SK-N-SH (cell line): ENCODE data around the gene PPP2R5B. TPM values are rescaled to one million over a fixed set of nuclear protein-coding genes. Genes with fewer than 3 reads are reported as not detected.
A peak's percentile ranks its signal among the peaks of the same experiment; 100 is the strongest.

ENCODE experiments used
- CTCF ChIA-PET: fragments of 300-600, 350-600 bp; formaldehyde crosslinking; extraction: SDS; loops from one replicate; lab custom pipeline; 2021; lab: Yijun Ruan, JAX
- POLR2A ChIA-PET: fragments of 350-600 bp; sonication (Branson Sonifier 250); formaldehyde crosslinking; extraction: SDS; loops from one replicate; lab custom pipeline; 2020; ENCODE audit warnings: antibody characterized with exemption, inconsistent platforms; lab: Yijun Ruan, JAX
- DNase-seq: peaks from one replicate; pipeline ENCODE4 v3.0.0; 2012
- H2AFZ ChIP-seq: fragments of 200-600 bp; sonication (generic); 2 replicates; pipeline ENCODE4 v1.8.1; 2016; ENCODE audit warnings: antibody characterized with exemption, mild to moderate bottlenecking, low read depth
- H3F3A ChIP-seq: fragments of 200-600 bp; sonication (generic); replicated peaks from 2 replicates; pipeline ENCODE3; 2016; ENCODE audit warnings: antibody characterized with exemption, mild to moderate bottlenecking; ENCODE audit not compliant: insufficient read depth
- H3K27ac ChIP-seq, 2 experiments: fragments of 200-500 bp in 1 of 2; fragments of 200-600 bp in 1 of 2; sonication (Bioruptor generic) in 1 of 2; sonication (generic), shearing (Covaris generic) in 1 of 2; 2 replicates each; pipeline versions ENCODE4 v1.5.1 to v1.6.1; 2014 to 2016; ENCODE audit warnings: low read depth in 2 of 2, inconsistent platforms in 1 of 2, low read length in 1 of 2, mild to moderate bottlenecking in 1 of 2, mixed read lengths in 1 of 2
- H3K27me3 ChIP-seq: fragments of 200-600 bp; sonication (generic), shearing (Covaris generic); 2 replicates; pipeline ENCODE4 v1.6.1; 2016; ENCODE audit warnings: mixed run types; ENCODE audit not compliant: insufficient read depth
- H3K36me3 ChIP-seq, 2 experiments: fragments of 200-500 bp in 1 of 2; fragments of 200-600 bp in 1 of 2; sonication (Bioruptor generic) in 1 of 2; sonication (generic) in 1 of 2; replicated peaks in 1 of 2; 2 replicates each; pipeline versions ENCODE3 to v1.5.1; 2014 to 2016; ENCODE audit warnings: low read length in 1 of 2, mild to moderate bottlenecking in 1 of 2; ENCODE audit not compliant: insufficient read depth in 2 of 2, control insufficient read depth in 1 of 2
- H3K4me1 ChIP-seq, 2 experiments: fragments of 200-500 bp in 1 of 2; fragments of 200-600 bp in 1 of 2; sonication (Bioruptor generic) in 1 of 2; sonication (generic), shearing (Covaris generic) in 1 of 2; 2 replicates each; pipeline versions ENCODE4 v1.5.1 to v1.6.1; 2014 to 2016; ENCODE audit warnings: low read depth in 1 of 2, low read length in 1 of 2, mixed run types in 1 of 2; ENCODE audit not compliant: insufficient read depth in 2 of 2, control insufficient read depth in 1 of 2
- H3K4me2 ChIP-seq: fragments of 200-600 bp; sonication (generic), shearing (Covaris generic); 2 replicates; pipeline ENCODE4 v1.6.1; 2017; ENCODE audit warnings: mixed run types
- H3K4me3 ChIP-seq, 2 experiments: fragments of 200-500 bp in 1 of 2; fragments of 200-600 bp in 1 of 2; sonication (Bioruptor generic) in 1 of 2; sonication (generic), shearing (Covaris generic) in 1 of 2; 2 replicates each; pipeline versions ENCODE4 v1.5.1 to v1.8.1; 2014 to 2016; ENCODE audit warnings: low read depth in 2 of 2, inconsistent platforms in 1 of 2, low read length in 1 of 2, mild to moderate bottlenecking in 1 of 2, mixed read lengths in 1 of 2, moderate library complexity in 1 of 2
- H3K79me2 ChIP-seq: fragments of 200-600 bp; sonication (generic); 2 replicates; pipeline ENCODE4 v1.8.1; 2017; ENCODE audit warnings: mild to moderate bottlenecking; ENCODE audit not compliant: insufficient read depth
- H3K9ac ChIP-seq: fragments of 200-600 bp; sonication (generic); 2 replicates; pipeline ENCODE4 v1.6.1; 2017; ENCODE audit warnings: mixed run types
- H3K9me2 ChIP-seq: fragments of 200-600 bp; sonication (generic); 2 replicates; pipeline ENCODE4 v1.6.1; 2017; ENCODE audit warnings: mixed run types
- H3K9me3 ChIP-seq: fragments of 200-600 bp; sonication (generic); 2 replicates; pipeline ENCODE4 v1.6.1; 2017; ENCODE audit warnings: mixed run types, mild to moderate bottlenecking, moderate library complexity
- H4K20me1 ChIP-seq: fragments of 200-600 bp; sonication (generic); 2 replicates; pipeline ENCODE4 v1.6.1; 2017; ENCODE audit warnings: mild to moderate bottlenecking, mixed run types; ENCODE audit not compliant: insufficient read depth
- CTCF ChIP-seq: fragments of 200-600 bp; sonication (generic); IDR thresholded peaks from 2 replicates; pipeline ENCODE4 v1.6.1; 2017; ENCODE audit warnings: antibody characterized with exemption, mild to moderate bottlenecking, moderate library complexity
- ELF1 ChIP-seq: IDR thresholded peaks from 2 replicates; pipeline ENCODE4 v1.4.0; 2012
- FOXJ3 ChIP-seq: sonication (generic); formaldehyde crosslinking; IDR thresholded peaks from 2 replicates; pipeline ENCODE4 v1.5.1; 2020; ENCODE audit warnings: mild to moderate bottlenecking, missing genetic modification reagents
- FOXM1 ChIP-seq: IDR thresholded peaks from 2 replicates; pipeline ENCODE4 v1.4.0; 2012; ENCODE audit warnings: low read depth, mild to moderate bottlenecking
- GATA2 ChIP-seq: sonication (generic); formaldehyde crosslinking; IDR thresholded peaks from 2 replicates; pipeline ENCODE4 v1.5.0; 2020; ENCODE audit warnings: mild to moderate bottlenecking, missing genetic modification reagents
- MAX ChIP-seq: IDR thresholded peaks from 2 replicates; pipeline ENCODE4 v1.4.0; 2012; ENCODE audit warnings: low read depth
- MEF2A ChIP-seq: IDR thresholded peaks from 2 replicates; pipeline ENCODE4 v1.4.0; 2012; ENCODE audit warnings: low read depth, borderline replicate concordance
- MXI1 ChIP-seq: IDR thresholded peaks from 2 replicates; pipeline ENCODE4 v1.6.1; 2012; ENCODE audit warnings: mild to moderate bottlenecking, low read depth, low read length, improper control_type of control experiment
- NFIC ChIP-seq: IDR thresholded peaks from 2 replicates; pipeline ENCODE4 v1.4.0; 2012; ENCODE audit warnings: borderline replicate concordance
- POLR2AphosphoS5 ChIP-seq: IDR thresholded peaks from 2 replicates; pipeline ENCODE4 v1.6.1; 2012; ENCODE audit warnings: low read depth, low read length
- RAD21 ChIP-seq: IDR thresholded peaks from 2 replicates; pipeline ENCODE4 v1.6.1; 2012; ENCODE audit warnings: mild to moderate bottlenecking, low read length
- REST ChIP-seq: IDR thresholded peaks from 2 replicates; pipeline ENCODE4 v1.6.1; 2012; ENCODE audit warnings: mild to moderate bottlenecking, low read depth, low read length, moderate library complexity
- RFX5 ChIP-seq: IDR thresholded peaks from 2 replicates; pipeline ENCODE4 v1.6.1; 2012; ENCODE audit warnings: mild to moderate bottlenecking, improper control_type of control experiment, low read length
- RXRA ChIP-seq: IDR thresholded peaks from 2 replicates; pipeline ENCODE4 v1.4.0; 2012; ENCODE audit warnings: low read depth, mild to moderate bottlenecking, borderline replicate concordance
- TAF1 ChIP-seq: IDR thresholded peaks from 2 replicates; pipeline ENCODE4 v1.6.1; 2012; ENCODE audit warnings: low read depth, mild to moderate bottlenecking, low read length, moderate library complexity, borderline replicate concordance
- TCF12 ChIP-seq: IDR thresholded peaks from 2 replicates; pipeline ENCODE4 v1.4.0; 2012
- TEAD4 ChIP-seq: IDR thresholded peaks from 2 replicates; pipeline ENCODE4 v1.4.0; 2012; ENCODE audit warnings: mild to moderate bottlenecking, borderline replicate concordance; ENCODE audit not compliant: insufficient read depth
- USF1 ChIP-seq: IDR thresholded peaks from 2 replicates; pipeline ENCODE4 v1.4.0; 2012; ENCODE audit warnings: low read depth, borderline replicate concordance
- YY1 ChIP-seq: IDR thresholded peaks from 2 replicates; pipeline ENCODE4 v1.4.0; 2012; ENCODE audit warnings: low read depth, mild to moderate bottlenecking
- WGBS: methylation state at CpG from one replicate; pipeline ENCODE4 v1.1.6; 2017; ENCODE audit warnings: low lambda C conversion rate; 5-methylcytosine and 5-hydroxymethylcytosine counted together
- polyA plus RNA-seq, 3 experiments: library from polyadenylated mRNA; depleted of rRNA; stranded (reverse); fragments of >200 nt; gene quantifications; 2 replicates each; pipeline ENCODE4 v1.2.3, GENCODE V29; 2012
- TF ChIP-seq, protein P1 (sequence below): IDR thresholded peaks from 2 replicates; pipeline ENCODE4 v1.4.0; 2012; ENCODE audit warnings: low read depth, borderline replicate concordance

The PPP2R5B gene
- polyA plus RNA-seq, 1 of the 3 experiments (the other 2 are of a cell fraction) = 15.1 TPM

DNA sequence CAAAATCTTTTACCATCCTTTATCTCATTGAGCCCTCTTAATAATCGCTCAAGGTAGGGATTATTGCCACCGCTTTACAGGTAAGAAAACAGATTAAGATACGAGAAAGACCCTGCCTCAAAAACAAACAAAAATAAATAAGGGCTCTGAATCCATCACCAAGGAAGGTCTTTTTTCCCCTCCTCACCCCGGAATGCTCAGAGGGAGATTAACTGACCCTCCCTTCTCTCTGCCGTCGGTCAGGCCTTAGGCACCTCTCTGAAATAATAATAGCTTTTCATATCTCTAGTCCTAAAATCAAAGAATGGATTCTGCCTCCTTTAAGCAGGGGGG is 6.9 kb upstream of the PPP2R5B start:
- no peaks in the 10 kb centered on the region for H3K27me3 ChIP-seq
- H3K27ac ChIP-seq = peak overlapping the region; percentile 58 to 77; a peak in 3 of 4 replicates
- DNase-seq = no peak
- H3K4me2 ChIP-seq = peak overlapping the region; percentile 92
- H3K9me2 ChIP-seq = no peaks in the 10 kb centered on the region
- peaks cover 0 to 16% of the 10 kb centered on the region in 2 experiments for H3K36me3 ChIP-seq
- no peaks in the 10 kb centered on the region for H3F3A ChIP-seq
- H3K4me3 ChIP-seq = peak overlapping the region; percentile 70 to 96
- TF ChIP-seq, protein P1, sequence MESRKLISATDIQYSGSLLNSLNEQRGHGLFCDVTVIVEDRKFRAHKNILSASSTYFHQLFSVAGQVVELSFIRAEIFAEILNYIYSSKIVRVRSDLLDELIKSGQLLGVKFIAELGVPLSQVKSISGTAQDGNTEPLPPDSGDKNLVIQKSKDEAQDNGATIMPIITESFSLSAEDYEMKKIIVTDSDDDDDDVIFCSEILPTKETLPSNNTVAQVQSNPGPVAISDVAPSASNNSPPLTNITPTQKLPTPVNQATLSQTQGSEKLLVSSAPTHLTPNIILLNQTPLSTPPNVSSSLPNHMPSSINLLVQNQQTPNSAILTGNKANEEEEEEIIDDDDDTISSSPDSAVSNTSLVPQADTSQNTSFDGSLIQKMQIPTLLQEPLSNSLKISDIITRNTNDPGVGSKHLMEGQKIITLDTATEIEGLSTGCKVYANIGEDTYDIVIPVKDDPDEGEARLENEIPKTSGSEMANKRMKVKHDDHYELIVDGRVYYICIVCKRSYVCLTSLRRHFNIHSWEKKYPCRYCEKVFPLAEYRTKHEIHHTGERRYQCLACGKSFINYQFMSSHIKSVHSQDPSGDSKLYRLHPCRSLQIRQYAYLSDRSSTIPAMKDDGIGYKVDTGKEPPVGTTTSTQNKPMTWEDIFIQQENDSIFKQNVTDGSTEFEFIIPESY = no peak
- TF ChIP-seq POLR2AphosphoS5 (no peak), FOXJ3 (CRISPR knock-in tag) (no peak), TEAD4 (no peak)
- H2AFZ ChIP-seq = peak overlapping the region; percentile 94
- 3% methylated on average over 6 of the region's 6 CpGs for WGBS
- H3K79me2 ChIP-seq = peaks cover 16% of the 10 kb centered on the region; the same call in 1 of the 2 replicates
- ChIA-PET CTCF (interaction anchor here (0.5 to 2.5 kb wide), 8 partner anchors 15 to 549 kb away, joined by 3 to 8 read pairs (median 3); partner anchors contain the start of gene ARL2), POLR2A (no interaction called here)
- no peaks in the 10 kb centered on the region for H3K9me3 ChIP-seq
- H4K20me1 ChIP-seq = no peaks in the 10 kb centered on the region
- H3K4me1 ChIP-seq = peaks cover 8 to 15% of the 10 kb centered on the region in 2 experiments; a peak in 3 of 4 replicates
- H3K9ac ChIP-seq = peak overlapping the region; percentile 78

DNA sequence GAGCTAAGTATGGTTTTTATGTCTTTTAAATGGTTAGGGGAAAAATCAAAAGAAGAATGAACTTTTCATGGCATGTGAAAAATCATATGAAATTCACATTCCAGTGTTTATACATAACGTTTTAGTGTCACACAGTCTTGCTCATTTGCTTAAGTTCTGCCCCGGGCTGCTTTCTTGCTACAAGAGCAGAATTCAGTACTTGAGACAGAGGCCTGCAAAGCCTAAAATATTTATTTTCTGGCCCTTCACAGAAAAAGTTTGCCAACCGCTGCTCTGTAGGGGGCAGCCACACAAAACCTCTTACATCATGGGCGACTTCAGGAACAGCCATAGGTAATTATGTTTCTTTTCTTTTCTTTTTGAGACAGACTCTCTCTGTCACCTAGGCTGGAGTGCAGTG is 6.5 kb upstream of the PPP2R5B start:
- Histone ChIP-seq H3K4me1 (peaks cover 8 to 15% of the 10 kb centered on the region in 2 experiments; a peak in 3 of 4 replicates), H3K36me3 (peaks cover 0 to 13% of the 10 kb centered on the region in 2 experiments), H3F3A (no peaks in the 10 kb centered on the region), H3K9me3 (no peaks in the 10 kb centered on the region), H3K27ac (peak overlapping the region; percentile 58 to 77; a peak in 3 of 4 replicates), H3K9me2 (no peaks in the 10 kb centered on the region), H3K9ac (peak overlapping the region; percentile 78), H3K4me2 (peak overlapping the region; percentile 92), H3K4me3 (peak overlapping the region; percentile 70 to 96), H4K20me1 (no peaks in the 10 kb centered on the region), H3K79me2 (peaks cover 16% of the 10 kb centered on the region; the same call in 1 of the 2 replicates), H3K27me3 (no peaks in the 10 kb centered on the region), H2AFZ (peak overlapping the region; percentile 94)
- POLR2A ChIA-PET = no interaction called here
- CTCF ChIA-PET = interaction anchor here (0.5 to 2.5 kb wide), 11 partner anchors 16 to 549 kb away, joined by 3 to 8 read pairs (median 3); partner anchors contain the start of genes ARL2 and BATF2
- DNase-seq = no peak
- WGBS = 23% methylated on average over 4 of the region's 4 CpGs
- TF ChIP-seq MEF2A (no peak), TAF1 (no peak), TCF12 (no peak), ELF1 (no peak), YY1 (peak; percentile 43; the same call in 1 of the 2 replicates), FOXJ3 (CRISPR knock-in tag) (no peak), FOXM1 (no peak), CTCF (peak; percentile 46), USF1 (no peak), MAX (no peak), GATA2 (no peak), TEAD4 (no peak), RAD21 (peak; percentile 42; the same call in 1 of the 2 replicates), RFX5 (no peak), REST (peak; percentile 69), NFIC (no peak), RXRA (no peak), MXI1 (no peak)
